Ammon's horn (tissue), 1 donor: ENCODE data around the gene CIT.
"Not testable (repeated sequence)": the region's sequence is repeated elsewhere in the genome, so short reads cannot be mapped to it uniquely, and the experiment has no call there.

Source experiments
- DNase-seq: peaks from one replicate; pipeline ENCODE4 v3.0.0-alpha.2; 2016; ENCODE audit warnings: low spot score

The CIT gene

GRCh38 chr12:119679081-119679480, 198.0 kb downstream of the CIT start:
- no peak for DNase-seq

- no peak for DNase-seq
Measured at GRCh38 chr12:119678459-119678858, 198.7 kb downstream of the CIT start.

- DNase-seq: no peak
Measured at GRCh38 chr12:119676573-119676972, 200.5 kb downstream of the CIT start.

GRCh38 chr12:119676022-119676421, 201.1 kb downstream of the CIT start:
- no peak for DNase-seq

GRCh38 chr12:119674560-119674959, 202.6 kb downstream of the CIT start:
- no peak for DNase-seq

- no peak for DNase-seq
Measured at GRCh38 chr12:119673634-119674033, 203.5 kb downstream of the CIT start.

- DNase-seq: no peak
Measured at GRCh38 chr12:119672194-119672593, 204.9 kb downstream of the CIT start.

- DNase-seq: no peak
Measured at GRCh38 chr12:119671070-119671469, 206.1 kb downstream of the CIT start.

GRCh38 chr12:119669744-119670472, 207.2 kb downstream of the CIT start:
- DNase-seq: no peak

GRCh38 chr12:119668324-119668841, 208.7 kb downstream of the CIT start:
- DNase-seq: no peak

- peak; percentile 98 for DNase-seq
Measured at GRCh38 chr12:119667577-119668323, 209.4 kb downstream of the CIT start, which contains the start of gene PRKAB1. Gene PRKAB1, plus strand, starts transcription at chr12:119668133. Its CDS starts 112 bp downstream, at chr12:119668245.

GRCh38 chr12:119666900-119667576, 210.1 kb downstream of the CIT start:
- no peak for DNase-seq

- no peak for DNase-seq
Measured at GRCh38 chr12:119666226-119666795, 210.8 kb downstream of the CIT start.

- no peak for DNase-seq
Measured at GRCh38 chr12:119665164-119665929, 211.8 kb downstream of the CIT start.

GRCh38 chr12:119664642-119665041, 212.5 kb downstream of the CIT start:
- DNase-seq: no peak

- no peak for DNase-seq
Measured at GRCh38 chr12:119661882-119662281, 215.2 kb downstream of the CIT start.

- no peak for DNase-seq
Measured at GRCh38 chr12:119660076-119660475, 217.0 kb downstream of the CIT start.

GRCh38 chr12:119659289-119659897, 217.7 kb downstream of the CIT start:
- no peak for DNase-seq

- DNase-seq: not testable (repeated sequence)
Measured at GRCh38 chr12:119658166-119658565, 219.0 kb downstream of the CIT start.

- DNase-seq: not testable (repeated sequence)
Measured at GRCh38 chr12:119657001-119657400, 220.1 kb downstream of the CIT start.

- no peak for DNase-seq
Measured at GRCh38 chr12:119652665-119653064, 224.5 kb downstream of the CIT start.
